NK-92 treated with Interleukin-12 subunit alpha and Interleukin-12 subunit beta, amount 100 ng/mL, for 24 hours (cell line): ENCODE measurements around the gene PSMD12.
"Not testable (repeated sequence)": the region's sequence is repeated elsewhere in the genome, so short reads cannot be mapped to it uniquely, and the experiment has no call there.

Experiments
- DNase-seq: peaks from one replicate; lab custom pipeline; 2025; lab: John Stamatoyannopoulos, UW

PSMD12 gene

DNA sequence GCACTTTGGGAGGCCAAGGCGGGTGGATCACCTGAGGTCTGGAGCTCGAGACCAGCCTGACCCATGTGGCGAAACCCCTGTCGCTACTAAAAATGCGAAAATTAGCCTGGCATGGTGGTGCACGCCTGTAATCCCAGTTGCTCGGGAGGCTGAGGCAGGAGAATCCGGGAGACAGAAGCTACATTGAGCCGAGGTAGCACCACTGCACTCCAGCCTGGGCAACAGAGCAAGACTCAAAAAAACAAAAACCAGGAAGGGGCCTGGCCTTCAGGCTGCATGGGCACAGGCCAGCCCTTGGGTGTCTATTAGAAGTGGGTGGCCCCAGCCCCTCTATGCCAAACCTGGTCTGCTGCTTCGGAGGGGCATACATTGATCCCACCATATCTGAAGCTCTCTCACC is 56.0 kb downstream of the PSMD12 start:
- no peak for DNase-seq

DNA sequence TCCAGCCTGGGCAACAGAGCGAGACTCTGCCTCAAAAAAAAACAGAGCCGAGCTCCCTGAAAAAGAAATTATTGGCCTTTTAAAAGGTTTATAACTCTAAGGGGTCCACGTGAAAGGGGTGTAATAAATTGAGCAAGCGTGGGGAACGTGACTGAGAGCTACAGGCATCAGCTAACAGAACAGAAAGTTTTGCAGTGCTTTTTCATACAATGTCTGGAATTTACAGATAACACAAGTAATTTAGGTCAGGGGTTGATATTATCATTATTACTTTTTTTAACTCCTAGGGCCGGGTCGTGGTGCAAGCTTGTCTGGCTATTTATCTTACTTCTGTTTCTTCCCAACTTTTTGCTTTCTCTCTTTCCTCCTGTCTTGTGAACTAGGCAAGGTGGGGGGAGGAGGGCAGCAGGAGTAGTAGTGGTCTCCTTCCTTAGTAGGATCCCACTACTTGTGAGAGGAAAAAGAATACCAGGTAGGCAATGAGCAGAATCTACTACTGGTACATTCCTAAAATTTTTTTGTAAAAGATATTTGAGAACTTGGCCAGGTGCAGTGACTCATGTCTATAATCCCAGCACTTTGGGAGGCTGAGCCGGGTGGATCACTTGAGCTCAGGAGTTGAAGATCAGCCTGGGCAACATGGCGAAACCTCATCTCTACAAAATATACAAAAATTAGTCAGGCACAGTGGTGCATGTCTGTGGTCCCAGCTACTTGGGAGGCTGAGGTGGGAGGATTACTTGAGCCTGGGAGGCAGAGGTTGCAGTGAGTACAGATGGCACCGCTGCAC is 60.7 kb downstream of the PSMD12 start:
- not testable (repeated sequence) for DNase-seq

DNA sequence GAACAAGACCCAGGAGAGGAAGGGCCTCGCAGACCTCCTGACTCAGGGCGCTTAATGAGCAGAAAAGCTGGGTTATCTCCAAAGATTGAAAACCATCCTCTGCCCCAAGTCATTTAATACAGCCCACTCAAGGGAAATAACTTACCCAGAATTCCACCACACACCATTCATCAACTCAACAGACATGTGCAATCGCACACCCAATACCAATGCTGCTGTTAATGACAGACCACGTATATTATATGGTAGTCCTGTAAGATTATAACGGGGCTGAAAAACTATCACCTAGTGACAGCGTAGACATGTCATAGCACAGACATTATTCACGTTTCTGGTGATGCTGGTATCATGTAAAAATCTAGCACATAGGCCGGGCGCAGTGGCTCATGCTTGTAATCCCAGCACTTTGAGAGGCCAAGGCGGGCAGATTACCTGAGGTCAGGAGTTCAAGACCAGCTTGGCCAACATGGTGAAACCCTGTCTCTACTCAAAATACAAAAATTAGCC is 68.9 kb downstream of the PSMD12 start:
- DNase-seq = no peak

DNA sequence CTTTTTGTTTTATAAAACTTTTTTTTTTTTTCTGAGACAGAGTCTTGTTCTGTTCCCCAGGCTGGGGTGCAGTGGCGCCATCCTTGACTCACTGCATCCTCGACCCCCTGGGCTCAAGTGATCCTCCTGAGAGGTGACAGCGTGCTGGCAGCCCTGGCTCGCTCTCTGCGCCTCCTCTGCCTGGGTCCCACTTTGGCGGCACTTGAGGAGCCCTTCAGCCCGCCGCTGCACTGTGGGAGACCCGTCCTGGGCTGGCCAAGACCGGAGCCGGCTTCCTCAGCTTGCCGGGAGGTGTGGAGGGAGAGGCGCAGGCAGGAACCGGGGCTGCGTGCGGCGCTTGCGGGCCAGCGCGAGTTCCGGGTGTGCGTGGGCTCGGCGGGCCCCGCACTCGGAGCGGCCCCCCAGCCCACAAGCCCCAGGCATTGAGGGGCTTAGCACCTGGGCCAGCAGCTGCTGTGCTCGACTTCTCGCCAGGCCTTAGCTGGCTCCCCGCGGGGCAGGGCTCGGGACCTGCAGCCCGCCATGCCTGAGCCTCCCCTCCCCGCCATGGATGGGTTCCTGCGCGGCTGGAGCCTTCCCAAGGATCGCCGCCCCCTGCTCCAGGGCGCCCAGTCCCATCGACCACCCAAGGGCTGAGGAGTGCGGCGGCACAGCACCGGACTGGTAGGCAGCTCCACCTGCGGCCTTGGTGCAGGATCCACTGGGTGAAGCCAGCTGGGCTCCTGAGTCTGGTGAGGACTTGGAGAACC is 71.8 kb downstream of the PSMD12 start:
- no peak for DNase-seq

GRCh38 chr17:67293251-67294203 is 72.8 kb downstream of the PSMD12 start:
- peak; percentile 54 for DNase-seq

DNA sequence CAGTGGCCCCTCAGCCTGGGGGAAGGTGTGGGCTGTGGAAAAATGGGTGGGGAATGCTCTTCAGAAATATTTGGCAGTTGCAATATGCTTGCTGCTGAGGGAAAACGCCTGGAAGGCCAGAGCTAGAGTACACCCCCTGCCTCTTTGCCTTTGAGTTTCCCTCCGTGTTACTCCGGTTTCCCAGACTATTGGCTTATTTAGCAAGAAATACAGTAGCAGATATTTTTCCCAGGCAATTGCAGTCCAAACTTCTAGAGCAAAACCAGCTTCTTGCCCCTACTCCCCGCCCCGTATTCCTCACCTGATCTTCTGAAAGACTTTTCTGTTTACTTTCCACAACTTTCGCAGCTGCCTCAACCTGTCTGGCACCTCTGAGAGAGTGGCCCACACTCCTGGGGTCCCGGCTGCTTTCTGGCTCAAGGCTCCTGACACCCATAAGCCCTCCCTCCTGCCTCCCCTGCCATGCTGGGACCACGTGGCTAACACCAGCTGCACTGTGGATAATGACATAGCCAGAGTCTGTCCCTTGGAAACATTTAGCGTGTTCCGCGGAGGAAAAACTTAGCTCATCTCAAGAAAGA is 75.6 kb downstream of the PSMD12 start:
- no peak for DNase-seq

- DNase-seq = no peak
Observed at GRCh38 chr17:67290244-67290643, 76.1 kb downstream of the PSMD12 start.

DNA sequence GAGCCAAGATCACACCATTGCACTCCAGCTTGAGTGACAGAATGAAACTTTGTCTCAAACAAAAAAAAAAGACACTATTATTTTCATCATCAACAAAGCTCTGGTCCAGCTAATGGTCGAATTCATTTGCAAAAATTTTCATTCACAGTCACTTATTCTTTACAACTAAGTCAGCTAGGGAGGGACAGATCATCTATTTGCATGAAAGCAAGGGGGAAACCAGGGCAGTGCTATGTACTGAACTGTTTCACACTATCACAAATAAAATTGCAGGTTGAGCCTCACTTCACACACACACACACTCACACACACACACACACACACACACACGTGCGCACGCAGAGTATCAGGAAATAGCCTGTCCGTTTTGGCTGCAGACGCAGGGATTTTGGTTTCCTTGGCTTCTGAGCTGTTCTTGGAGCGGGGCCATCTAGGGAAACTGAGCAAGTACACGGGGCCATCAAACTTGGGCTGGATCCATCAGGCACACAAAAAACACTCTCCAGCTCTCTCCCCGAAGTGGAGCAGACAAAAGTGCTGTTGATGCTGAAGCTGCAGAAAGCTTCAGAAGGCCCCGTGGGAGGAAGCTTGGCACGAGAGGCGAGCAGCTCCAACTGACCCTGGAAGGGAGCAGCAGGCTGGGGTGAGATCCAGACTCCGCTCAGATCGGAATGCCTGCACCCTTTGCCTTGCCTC is 77.0 kb downstream of the PSMD12 start:
- DNase-seq = no peak
